ENCODE data around the gene TMEM181.
"Not testable (repeated sequence)": the region's sequence is repeated elsewhere in the genome, so short reads cannot be mapped to it uniquely, and the experiment has no call there.

Gene TMEM181

GRCh38 chr6:158559895-158560835 lies at the start of gene TMEM181:
TMEM181 (plus strand) TSS chr6:158560091; CDS start chr6:158560225, 134 bp downstream.
- peak; percentile 59 for DNase-seq

GRCh38 chr6:158512809-158513208 lies 47.1 kb upstream of the TMEM181 start:
- DNase-seq, result no peak

GRCh38 chr6:158514176-158514575 lies 45.7 kb upstream of the TMEM181 start:
- peak; percentile 27 for DNase-seq

GRCh38 chr6:158514991-158515390 lies 44.9 kb upstream of the TMEM181 start:
- no peak for DNase-seq

GRCh38 chr6:158516098-158516497 lies 43.8 kb upstream of the TMEM181 start:
- no peak for DNase-seq

GRCh38 chr6:158517038-158517437 lies 42.9 kb upstream of the TMEM181 start:
- DNase-seq, result no peak

GRCh38 chr6:158517581-158517980 lies 42.3 kb upstream of the TMEM181 start:
- DNase-seq, result no peak

- no peak for DNase-seq
These were observed 41.4 kb upstream of the TMEM181 start for GRCh38 chr6:158518191-158519127.

GRCh38 chr6:158519300-158519699 lies 40.6 kb upstream of the TMEM181 start:
- no peak for DNase-seq

GRCh38 chr6:158519761-158520160 lies 40.1 kb upstream of the TMEM181 start:
- DNase-seq, result no peak

- DNase-seq, result not testable (repeated sequence)
These were observed 38.9 kb upstream of the TMEM181 start for GRCh38 chr6:158520975-158521374.

- DNase-seq, result no peak
These were observed 38.1 kb upstream of the TMEM181 start for GRCh38 chr6:158521759-158522158.

- DNase-seq, result no peak
These were observed 37.3 kb upstream of the TMEM181 start for GRCh38 chr6:158522616-158523015.

- DNase-seq, result no peak
These were observed 35.6 kb upstream of the TMEM181 start for GRCh38 chr6:158524311-158524710.

GRCh38 chr6:158527858-158528257 lies 32.0 kb upstream of the TMEM181 start:
- DNase-seq, result not testable (repeated sequence)

GRCh38 chr6:158528826-158529225 lies 31.1 kb upstream of the TMEM181 start:
- no peak for DNase-seq

- DNase-seq, result no peak
These were observed 30.3 kb upstream of the TMEM181 start for GRCh38 chr6:158529629-158530028.

- DNase-seq, result no peak
These were observed 28.3 kb upstream of the TMEM181 start for GRCh38 chr6:158531566-158531965.

- DNase-seq, result no peak
These were observed 27.9 kb upstream of the TMEM181 start for GRCh38 chr6:158531970-158532369.

- DNase-seq, result no peak
These were observed 23.6 kb upstream of the TMEM181 start for GRCh38 chr6:158536084-158536890.

- no peak for DNase-seq
These were observed 22.7 kb upstream of the TMEM181 start for GRCh38 chr6:158536891-158537798.
